GM21526 (cell line): Measurements from ENCODE around the gene TRDMT1.

Experiments used
- ATAC-seq: cut with Tn5 transposase; IDR thresholded peaks from one replicate; pipeline ENCODE4 v1.9.1; 2021; ENCODE audit warnings: moderate library complexity; ENCODE audit not compliant: unreplicated experiment, low FRiP score

The TRDMT1 gene

DNA sequence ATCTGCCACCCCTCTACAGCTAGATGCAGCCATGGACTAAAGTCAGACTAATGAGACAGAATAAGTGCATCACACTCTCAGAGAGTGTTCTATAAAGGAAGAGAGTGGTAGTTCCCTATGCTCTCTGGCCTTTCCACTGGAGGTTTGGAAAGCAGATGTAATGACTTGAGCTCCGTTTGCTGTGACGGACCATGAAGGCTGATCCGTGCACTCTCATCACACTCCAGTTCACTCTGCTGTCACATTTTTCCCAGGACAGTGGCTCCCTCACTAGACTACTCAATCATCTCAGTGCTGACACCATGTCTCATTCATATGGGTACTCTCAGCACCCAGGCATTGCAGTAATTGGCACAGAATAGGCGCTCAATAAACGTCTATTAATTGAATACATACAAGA lies 20.4 kb downstream of the TRDMT1 start:
- ATAC-seq = no peak

DNA sequence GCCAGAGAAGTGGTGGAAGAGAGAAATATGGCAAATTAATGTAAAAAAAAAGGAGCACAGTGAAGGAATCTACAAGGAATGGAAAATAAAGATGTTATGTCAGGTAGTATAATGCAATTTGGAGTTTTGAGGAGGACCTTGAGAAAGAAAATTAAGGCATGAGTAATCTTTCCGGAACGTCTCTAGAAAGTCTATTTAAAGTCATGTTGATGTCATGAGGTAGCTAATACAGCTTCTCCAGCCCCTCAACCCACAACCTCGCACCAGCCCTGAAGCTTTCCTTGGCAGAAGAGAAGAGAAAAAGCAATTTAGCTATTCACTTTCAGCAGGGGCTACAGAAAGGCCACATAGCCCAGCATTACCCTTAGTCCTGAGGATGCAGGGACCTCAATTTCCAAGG lies 22.5 kb downstream of the TRDMT1 start:
- no peak for ATAC-seq

DNA sequence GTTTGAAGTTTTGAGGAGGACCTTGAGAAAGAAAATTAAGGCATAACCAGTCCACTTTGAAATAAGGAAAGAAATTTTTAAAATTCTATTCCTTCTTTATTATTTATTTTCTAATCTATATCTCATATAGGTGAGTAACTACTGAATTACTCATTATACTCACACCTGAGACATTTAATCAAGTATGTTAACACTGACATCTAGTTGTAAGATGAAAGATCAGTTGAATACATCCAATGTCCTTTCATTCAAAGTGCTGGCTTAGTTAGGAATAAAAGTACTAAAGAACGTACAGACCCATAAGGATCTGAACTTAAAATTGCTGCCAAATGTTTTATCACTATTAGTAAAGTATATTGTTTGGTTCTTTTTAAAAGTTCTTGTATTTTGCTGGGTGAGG lies 23.5 kb downstream of the TRDMT1 start:
- ATAC-seq = no peak

DNA sequence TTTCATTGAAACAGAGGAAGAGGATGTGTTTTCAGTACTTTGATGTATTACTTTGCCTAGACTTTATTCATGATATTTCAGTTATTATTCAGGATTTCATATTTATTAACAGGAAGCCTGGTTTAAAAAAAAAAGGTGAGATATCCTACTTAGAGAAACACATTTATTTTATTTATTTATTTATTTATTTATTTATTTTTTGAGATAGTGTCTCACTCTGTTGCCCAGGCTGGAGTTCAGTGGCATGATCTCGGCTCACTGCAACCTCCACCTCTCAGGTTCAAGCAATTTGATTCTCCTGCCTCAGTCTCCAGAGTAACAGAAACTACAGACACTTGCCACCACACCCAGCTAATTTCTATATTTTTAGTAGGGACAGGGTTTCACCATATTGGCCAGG lies 24.5 kb downstream of the TRDMT1 start:
- ATAC-seq = no peak

DNA sequence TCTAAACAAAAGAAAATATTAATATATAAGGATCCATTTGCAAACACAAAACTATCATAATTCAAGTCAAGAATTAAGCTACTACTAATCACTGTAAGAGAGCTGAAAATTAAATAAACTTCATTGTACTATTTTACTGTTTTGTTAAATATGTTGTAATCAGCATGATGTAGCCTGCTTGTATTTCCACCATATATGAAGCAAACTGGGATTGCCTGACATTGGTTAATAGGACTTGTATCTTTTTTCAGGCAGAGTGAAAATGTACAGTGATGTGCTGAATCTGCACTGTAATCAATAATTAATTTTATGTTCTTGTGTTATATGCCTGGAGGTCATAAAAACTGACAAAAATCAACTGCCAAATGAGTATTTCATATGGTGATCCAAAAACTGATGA lies 25.4 kb downstream of the TRDMT1 start:
- no peak for ATAC-seq

DNA sequence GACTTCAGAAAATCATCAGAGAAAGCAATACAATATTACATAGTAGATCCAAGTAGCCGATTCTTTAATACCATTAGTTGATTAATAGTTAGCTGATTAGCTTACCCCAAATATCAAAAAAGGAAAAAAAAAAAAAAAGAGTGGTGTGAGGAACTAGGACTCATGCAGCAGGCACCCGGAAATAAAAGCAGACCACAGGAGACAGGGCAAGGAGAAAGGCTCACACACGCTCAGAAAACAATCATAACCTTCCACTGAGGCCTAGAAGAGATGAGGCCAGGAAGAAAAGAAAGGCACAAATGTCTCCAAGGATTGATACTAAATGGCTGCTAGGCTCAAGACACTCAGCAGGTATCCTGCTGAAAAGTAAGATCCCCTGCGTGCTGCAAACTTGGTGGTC lies 25.9 kb downstream of the TRDMT1 start:
- no peak for ATAC-seq

DNA sequence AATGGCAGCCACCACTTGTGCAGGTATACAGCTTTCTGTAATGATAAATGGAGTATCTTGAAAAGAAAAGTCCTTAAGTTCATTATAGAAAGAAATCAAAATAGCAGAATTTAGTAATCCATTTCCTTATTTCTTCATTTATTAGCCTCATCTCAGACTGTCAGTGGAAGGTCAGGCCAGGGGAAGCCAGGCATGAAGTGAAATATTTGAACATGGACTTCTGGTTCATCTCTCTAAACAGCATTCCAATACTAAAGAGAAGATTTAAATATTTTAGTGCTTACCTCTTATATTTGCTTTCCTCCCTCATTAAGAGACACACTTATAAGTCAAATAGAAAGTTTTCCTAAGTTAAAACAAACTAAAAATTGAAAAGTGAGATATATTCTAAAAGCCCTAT lies 26.8 kb downstream of the TRDMT1 start:
- ATAC-seq = no peak

DNA sequence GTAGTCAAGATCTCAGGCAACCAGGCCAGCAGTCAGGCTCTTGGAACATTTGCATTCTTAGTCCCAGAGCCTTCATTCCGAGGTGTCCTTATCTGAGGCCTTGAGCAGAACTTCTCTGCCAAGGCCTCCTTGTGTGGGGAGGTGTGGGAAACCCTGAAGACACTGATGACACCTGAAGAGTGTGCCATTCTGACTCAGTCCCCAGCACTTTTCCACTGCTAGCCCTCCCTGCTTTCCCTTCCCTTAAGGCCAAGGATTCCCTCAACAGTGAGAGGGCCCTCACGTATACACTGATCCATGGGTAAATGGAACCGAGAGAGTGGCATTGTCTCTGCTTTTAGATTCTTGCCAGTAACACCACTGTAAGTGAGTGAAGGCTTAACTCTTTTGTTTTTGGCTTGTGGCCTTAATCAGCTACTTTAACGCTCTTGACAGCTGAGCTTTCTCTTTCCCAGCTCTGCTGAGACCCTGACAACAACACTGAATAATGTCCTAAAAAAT lies 30.3 kb downstream of the TRDMT1 start:
- no peak for ATAC-seq

DNA sequence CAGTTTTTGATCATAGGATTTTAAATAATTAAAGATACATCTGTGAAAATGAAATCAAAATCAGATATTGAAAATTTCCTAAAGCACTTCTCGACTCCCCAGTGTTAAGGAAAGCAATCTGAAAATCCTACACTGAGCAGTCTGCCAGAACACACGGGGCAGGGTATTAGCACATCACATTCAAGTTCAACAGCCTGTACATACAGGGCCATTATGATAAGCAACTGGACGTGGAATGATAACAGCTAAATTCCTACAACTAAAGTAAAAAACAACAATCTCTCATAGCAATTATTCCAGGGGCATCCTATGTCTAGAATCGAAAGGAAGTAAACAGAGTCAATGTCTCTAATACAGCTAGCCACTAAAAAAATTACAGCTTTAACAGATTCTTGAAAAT lies 31.7 kb downstream of the TRDMT1 start:
- ATAC-seq = no peak

DNA sequence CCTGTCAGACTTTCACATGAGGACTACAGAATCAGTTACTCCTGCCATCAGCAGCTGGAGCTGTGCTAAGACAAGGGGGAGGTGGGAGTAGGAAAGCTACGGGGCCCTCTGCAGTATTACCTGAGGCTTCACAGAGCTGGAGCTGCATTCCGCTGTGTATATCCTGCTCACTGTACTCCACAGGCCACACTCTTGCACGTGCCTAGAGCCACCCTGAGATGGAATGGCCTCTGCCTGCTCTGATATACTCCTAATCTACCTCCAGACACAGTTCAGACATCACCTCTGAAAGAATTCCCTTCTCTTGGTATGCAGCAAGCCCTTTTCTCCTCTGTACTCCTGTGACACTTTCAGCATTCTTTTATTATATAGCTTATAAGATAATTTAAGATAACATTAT lies 34.8 kb downstream of the TRDMT1 start:
- ATAC-seq = no peak

DNA sequence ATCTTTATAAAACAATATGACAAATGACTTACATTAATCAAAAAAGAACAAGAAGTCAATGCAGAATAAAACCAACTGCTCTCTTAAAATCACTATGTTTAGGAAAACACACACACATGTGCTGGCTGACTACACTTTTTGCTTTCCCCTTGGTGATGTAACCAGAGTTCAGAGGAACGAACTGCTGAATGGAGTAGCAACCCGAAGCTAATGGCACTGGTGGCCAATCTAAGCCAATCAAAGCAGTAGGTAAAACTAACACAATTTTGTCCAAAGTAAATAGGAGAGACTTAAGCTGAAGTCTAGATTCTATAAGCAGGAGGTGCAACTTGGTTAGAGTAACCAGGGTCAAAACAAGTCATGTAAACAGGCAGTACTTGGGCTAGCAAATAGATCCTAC lies 38.6 kb downstream of the TRDMT1 start:
- ATAC-seq = no peak

DNA sequence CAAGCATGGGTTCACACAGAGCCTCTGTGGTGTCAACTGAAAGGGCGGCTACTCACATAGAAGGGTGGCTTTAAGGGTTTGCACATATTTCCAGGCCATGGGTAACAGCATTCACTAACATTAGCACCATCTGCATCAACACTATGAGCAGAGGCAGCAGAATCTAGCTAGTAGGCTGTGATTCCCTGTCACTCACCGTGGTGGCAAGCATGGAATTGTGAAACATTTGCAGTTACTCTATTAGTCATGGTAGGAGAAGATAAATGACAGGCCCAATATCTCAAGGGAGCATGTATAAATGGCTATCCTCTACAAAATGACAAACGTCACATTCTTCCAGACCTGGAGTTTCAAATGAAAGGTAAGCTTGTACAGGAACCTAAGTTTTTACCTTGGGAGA lies 39.7 kb downstream of the TRDMT1 start:
- no peak for ATAC-seq

DNA sequence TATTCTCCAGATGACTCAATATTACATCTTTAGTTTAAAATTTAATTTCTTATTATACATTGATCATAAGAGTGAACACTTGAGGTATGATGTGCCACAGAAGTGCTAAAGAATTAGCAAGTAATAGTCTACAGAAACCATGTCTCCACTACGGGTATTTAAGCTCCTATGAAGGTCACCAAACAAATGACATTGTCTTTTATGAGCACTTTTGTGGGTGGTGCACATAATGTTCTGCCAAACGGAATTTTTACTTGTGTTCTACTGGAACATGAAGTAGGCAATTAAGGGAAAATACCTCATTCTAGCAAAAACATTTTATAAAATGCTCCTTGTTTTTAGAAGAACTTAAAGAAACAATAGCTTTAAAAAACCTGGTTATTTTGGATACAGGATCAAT lies 44.4 kb downstream of the TRDMT1 start:
- no peak for ATAC-seq

DNA sequence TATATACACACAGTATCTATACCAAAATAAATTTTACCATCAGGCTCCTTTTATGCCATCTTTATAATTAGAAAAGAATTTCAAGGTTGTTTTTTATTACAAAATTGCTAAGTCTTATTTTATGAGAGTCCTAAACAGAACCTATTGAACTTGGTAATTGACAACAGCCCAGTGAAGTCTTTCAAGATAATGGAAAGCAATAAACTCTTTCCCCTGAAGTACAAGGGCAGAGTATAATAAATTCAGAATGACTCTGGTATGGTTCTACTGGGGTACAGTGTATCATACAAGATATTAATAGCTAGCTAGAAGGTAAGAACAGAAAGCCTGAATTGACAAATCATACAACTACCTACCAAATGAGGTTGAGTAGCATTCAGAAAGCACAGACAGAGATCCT lies 45.6 kb downstream of the TRDMT1 start:
- no peak for ATAC-seq

DNA sequence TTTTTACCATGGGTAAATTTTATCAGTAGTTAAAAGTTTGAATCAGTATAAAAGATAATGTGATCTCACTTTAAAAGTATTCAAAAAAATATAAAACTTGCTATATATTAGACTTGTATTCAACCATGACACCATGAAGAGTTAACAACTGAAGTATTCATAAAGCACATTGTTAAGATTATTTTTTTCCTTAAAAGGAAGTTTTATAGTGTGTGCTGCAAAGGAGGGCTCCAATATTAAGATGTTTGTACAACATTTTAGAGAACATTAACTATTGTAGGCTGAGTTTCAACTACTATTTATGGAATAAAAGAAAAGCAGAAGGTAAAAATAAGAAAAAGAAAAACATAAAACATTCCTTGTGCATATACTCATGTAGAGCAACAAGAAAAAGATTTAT lies 47.4 kb downstream of the TRDMT1 start:
- ATAC-seq = no peak

DNA sequence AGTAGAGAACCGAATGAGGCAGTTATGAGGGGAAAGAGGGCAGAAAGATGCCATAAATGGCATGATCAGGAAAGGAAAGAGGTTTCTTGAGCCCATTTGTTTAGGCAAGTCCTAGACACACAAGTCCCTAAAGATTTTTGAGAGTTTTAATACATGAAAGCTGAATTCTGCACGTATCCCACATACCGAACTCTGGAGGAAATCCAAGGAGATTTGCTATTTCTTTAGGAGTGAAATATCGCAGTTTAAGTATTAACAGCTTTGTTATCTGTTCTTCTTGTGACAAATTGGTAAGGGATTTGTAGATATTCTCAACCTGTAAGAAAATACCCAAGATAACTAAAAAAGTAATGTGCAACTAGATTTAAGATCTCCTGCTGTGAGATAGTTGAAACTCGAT lies 48.2 kb downstream of the TRDMT1 start:
- no peak for ATAC-seq

DNA sequence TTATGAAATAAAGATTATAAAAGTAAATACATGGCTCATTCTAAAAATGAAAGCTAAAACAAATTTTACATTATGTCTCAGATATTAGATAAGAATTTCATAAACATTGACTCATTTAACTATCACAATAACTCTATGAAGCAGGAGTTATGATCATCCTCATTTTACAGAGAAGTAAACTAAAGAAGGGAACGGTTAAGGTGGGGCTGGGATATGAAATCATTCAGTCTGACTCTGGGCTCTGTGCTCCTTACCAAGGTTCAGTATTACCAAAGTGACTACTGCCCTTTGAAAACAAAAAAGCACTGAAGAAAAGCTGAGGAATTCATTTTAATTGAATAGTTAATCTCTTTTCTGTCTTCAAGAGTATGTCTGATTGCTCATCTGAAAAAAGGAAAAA lies 49.8 kb downstream of the TRDMT1 start:
- ATAC-seq = no peak

DNA sequence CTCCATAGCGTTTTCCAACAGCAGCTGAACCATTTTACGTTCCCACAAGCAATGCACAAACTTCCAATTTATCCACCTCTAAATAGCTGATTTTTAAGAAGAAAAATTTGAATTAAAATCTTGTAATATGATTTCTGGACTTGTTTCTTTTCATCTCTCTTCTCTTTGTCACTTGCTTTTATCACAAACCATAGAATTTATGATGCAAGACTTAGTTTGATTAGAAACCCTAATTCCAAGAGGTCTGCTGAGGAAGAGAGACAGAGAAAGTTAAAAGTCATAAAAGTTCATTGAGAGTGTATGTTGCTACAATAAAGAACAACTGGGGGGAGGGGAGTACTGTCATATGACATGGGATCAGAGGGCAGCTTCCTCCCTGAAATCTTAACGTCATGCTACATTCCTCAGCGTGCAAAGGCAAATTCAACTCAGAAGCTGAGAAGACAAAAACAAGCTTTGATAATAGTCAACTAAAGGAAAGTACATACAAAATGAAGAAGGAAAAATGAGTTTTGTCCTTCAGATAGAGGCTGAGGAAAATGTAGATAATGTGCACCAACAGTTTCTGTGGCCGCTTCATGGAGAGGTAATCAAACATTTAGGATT lies 53.5 kb downstream of the TRDMT1 start:
- ATAC-seq = no peak

DNA sequence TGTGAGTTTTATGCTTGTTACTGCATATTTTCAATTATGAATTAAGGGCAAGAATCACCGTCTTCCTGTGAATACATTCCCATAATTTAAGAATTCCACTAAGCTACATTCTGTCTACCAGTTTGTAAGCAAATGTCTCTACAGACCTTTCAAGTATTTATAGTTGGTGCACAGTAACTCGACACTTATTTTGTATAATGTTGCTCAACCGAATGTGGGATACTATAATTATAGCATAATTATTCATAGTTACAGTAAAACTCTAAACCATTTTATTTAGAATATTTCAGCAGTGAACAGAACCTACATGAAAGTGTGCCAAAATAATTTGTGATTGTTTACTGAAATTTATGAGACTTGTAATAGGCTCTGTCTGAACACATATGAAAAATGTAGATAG lies 54.6 kb downstream of the TRDMT1 start:
- ATAC-seq = no peak

DNA sequence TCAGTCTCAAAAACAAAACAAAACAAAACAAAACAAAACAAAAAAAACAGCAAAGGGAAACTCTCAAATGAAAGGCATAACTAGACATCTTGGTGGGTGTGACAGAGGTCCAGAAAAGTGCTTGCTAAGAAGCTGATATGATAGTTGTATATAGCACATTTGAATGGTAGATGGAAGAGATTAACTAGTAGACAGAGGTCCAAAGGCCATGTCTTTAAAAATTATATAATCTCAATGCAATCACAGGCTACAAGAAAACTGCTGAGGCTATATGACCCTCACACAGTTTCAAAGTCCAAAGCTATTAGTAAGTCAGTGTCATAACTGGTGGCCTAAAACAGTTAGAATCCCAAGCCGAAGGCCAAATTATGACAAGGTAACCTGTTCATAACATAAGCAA lies 56.2 kb downstream of the TRDMT1 start:
- no peak for ATAC-seq

DNA sequence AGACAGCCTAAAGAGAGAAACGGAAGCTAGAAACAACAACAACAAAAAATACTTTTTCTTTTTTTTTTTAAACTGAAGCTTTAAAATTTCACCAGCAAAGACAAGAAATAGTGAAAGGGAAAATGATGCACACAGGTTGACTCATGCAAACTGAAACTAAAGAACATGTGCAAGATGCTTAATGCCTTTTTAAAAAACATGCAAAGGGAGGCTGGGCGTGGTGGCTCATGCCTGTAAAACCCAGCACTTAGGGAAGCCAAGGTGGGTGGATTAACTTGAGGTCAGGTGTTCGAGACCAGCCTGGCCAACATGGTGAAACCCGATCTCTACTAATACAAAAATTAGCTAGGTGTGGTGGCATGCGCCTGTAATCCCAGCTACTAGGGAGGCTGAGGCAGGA lies 56.7 kb downstream of the TRDMT1 start:
- no peak for ATAC-seq

DNA sequence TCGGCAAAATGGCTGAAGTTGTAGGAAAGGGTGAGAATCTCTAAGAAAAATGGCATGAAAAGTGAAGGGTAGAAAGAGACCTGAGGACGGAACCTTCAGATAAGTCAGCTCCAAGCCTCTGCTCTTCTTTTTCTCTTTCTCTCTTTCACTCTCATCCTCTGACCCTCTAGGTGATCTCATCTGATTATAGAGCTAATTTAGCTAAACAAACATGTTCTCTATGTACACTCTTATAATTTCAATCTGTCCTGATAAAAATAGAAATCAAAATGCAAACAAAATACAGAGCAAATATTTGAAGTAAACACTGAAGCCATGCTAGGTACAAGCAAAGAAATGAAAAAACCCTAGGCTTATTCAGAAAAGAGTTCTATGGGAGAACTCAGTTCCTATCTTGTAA lies 57.4 kb downstream of the TRDMT1 start:
- ATAC-seq = no peak

DNA sequence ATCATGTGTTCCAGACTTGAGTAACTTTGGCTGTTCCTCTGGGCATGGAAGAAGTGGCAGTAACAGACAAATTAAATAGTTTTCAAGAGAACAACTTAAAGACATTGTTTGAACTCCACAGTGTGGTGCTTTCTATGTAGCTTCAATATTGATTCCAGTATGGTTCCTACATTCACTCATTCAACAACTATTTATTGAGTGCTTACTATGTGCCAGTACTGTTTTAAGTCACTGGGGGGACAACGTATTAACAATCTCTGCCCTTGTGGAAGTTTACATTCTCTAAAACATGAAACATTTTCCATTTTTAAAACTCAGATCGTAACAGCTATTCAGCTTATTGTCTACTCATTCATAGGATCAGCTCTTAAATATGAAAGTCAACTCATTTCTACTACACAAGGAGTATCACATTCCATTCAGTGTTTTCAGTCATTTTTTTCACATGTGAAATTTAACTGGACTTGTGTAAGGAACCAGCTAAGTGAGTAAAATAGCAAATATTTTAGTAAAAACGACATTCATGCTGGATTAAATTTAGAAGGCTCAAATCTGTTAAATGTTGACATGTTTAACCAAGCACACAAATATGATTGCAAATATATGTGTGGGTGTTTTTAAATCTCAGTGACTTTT lies 58.3 kb downstream of the TRDMT1 start:
- ATAC-seq = no peak
